ENCODE data around the gene NKX2-1. TPM values are rescaled to one million over a fixed set of nuclear protein-coding genes. Genes with fewer than 3 reads are reported as not detected.

Gene NKX2-1
- total and polyA plus RNA-seq, 2 experiments from 2014 or later = 0.11 TPM; not detected in 1

DNA sequence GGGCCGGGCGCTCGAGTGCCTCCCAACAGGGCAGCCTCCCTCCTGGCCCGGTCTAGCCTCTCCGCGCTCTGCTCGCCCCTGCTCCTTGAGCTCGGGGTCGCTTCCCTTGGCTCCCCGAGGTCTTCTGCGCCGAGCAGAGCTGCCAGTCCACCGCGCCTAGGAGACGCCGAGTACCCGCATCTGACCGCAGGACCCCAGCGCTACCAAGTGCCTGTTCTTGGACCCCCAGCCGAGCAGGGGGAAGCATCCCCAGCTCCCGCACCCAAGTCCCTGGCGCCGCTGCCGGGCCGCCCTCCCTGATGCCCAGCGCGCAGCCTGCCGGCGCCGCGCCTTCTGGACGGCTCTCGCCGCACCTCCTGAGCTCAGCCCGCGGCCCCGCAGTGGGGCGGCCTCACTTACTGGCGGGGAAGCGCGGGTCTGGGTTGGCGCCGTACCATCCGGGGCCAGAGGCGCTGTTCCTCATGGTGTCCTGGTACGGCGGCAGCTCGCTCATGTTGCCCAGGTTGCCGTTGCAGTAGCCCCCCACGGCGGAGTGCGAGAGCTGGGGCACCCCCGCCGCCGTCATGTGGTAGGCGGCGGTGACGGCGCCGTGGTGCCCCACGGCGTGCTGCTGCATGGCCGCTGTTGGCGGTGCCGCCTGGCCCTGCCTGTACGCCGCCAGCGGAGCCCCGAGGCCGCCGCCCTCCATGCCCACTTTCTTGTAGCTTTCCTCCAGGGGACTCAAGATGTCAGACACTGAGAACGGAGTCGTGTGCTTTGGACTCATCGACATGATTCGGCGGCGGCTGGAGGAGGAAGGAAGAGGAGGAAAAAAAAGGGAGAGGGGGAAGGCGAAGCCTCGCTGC lies 1.2 kb downstream of the NKX2-1 start:
- Histone ChIP-seq H3K27ac (no peak overlapping the region), H3K9me3 (ENCODE audit: low read depth) (no peaks in the 10 kb centered on the region), H3K4me3 (no peak overlapping the region), H3K36me3 (no peaks in the 10 kb centered on the region), H3K4me1 (ENCODE audit: low read depth) (peaks cover 9% of the 10 kb centered on the region), H3K27me3 (peaks cover 100% of the 10 kb centered on the region)
- TF ChIP-seq, protein P1, sequence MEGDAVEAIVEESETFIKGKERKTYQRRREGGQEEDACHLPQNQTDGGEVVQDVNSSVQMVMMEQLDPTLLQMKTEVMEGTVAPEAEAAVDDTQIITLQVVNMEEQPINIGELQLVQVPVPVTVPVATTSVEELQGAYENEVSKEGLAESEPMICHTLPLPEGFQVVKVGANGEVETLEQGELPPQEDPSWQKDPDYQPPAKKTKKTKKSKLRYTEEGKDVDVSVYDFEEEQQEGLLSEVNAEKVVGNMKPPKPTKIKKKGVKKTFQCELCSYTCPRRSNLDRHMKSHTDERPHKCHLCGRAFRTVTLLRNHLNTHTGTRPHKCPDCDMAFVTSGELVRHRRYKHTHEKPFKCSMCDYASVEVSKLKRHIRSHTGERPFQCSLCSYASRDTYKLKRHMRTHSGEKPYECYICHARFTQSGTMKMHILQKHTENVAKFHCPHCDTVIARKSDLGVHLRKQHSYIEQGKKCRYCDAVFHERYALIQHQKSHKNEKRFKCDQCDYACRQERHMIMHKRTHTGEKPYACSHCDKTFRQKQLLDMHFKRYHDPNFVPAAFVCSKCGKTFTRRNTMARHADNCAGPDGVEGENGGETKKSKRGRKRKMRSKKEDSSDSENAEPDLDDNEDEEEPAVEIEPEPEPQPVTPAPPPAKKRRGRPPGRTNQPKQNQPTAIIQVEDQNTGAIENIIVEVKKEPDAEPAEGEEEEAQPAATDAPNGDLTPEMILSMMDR (IDR thresholded peaks at IDR 0.05; ENCODE audit: low read depth, low read length) = no peak
- no peak for DNase-seq (ENCODE audit: low read depth in 1 of 2, low spot score in 1 of 2)

DNA sequence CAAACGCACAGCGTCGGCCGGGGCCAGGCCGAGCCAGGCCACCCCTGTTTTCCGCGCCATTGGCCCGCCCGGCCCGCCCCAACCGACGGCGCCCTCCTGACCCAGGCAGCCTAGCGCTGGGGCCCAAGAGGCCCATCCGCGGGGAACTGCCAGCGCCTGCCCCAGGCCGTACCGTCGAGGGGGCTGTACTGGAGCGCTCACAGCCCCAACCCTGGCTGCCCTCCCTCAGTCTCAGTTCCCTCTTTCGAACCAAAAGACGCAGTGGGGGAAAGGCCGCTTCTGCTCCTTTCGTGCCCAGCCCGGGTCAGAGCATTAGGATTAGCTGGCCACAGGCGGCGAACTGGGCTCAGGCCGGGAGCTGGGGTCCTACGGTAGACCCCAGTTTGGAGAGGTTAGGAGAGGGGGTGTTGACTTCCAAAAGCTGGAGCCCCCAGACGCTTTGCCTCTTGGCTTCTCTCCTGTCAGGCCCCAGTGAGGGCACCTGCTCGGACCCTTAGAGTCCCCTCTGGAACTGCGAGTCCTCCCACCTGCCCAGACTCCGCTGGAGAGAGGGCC lies 1.9 kb downstream of the NKX2-1 start:
- H3K27ac ChIP-seq = no peak overlapping the region
- no peak for DNase-seq (ENCODE audit: low read depth in 1 of 2, low spot score in 1 of 2)
- H3K36me3 ChIP-seq = no peaks in the 10 kb centered on the region
- TF ChIP-seq, protein P1 (IDR thresholded peaks at IDR 0.05; ENCODE audit: low read depth, low read length) = no peak
- peaks cover 9% of the 10 kb centered on the region for H3K4me1 ChIP-seq (ENCODE audit: low read depth)
- H3K9me3 ChIP-seq (ENCODE audit: low read depth) = no peaks in the 10 kb centered on the region
- no peak overlapping the region for H3K4me3 ChIP-seq
- peaks cover 100% of the 10 kb centered on the region for H3K27me3 ChIP-seq

DNA sequence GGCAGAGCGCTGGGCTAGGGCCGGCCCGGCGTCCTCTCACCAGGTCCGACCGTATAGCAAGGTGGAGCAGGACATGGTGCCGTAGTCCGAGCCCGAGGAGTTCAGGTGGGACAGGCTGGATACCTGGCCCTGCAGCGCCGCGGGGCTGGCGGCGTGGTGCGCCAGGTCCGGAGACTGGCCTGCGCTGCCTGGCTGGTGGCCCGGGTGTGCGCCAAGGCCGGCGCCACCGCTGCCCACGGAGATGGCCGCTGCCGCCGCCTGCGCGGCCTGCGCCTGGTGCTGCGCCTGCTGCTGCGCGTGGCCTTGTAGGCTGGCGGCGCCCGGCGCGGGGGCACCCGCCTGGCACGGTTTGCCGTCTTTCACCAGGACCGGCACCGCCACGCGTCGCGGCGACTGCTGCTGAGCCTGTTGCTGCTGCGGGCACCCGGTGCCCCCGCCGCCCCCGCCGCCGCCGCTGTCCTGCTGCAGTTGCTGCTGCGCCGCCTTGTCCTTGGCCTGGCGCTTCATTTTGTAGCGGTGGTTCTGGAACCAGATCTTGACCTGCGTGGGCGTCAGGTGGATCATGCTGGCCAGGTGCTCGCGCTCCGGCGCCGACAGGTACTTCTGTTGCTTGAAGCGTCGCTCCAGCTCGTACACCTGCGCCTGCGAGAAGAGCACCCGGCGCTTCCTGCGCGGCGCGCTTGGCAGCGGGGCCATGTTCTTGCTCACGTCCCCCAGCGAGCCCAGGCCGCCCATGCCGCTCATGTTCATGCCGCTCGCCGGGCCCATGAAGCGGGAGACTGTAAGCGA lies 2.6 kb downstream of the NKX2-1 start:
- Histone ChIP-seq H3K36me3 (no peaks in the 10 kb centered on the region), H3K9me3 (ENCODE audit: low read depth) (no peaks in the 10 kb centered on the region), H3K4me3 (no peak overlapping the region), H3K4me1 (ENCODE audit: low read depth) (peaks cover 9% of the 10 kb centered on the region), H3K27ac (no peak overlapping the region), H3K27me3 (peaks cover 100% of the 10 kb centered on the region)
- DNase-seq (ENCODE audit: low read depth in 1 of 2, low spot score in 1 of 2) = no peak
- TF ChIP-seq, protein P1 (IDR thresholded peaks at IDR 0.05; ENCODE audit: low read depth, low read length) = no peak

DNA sequence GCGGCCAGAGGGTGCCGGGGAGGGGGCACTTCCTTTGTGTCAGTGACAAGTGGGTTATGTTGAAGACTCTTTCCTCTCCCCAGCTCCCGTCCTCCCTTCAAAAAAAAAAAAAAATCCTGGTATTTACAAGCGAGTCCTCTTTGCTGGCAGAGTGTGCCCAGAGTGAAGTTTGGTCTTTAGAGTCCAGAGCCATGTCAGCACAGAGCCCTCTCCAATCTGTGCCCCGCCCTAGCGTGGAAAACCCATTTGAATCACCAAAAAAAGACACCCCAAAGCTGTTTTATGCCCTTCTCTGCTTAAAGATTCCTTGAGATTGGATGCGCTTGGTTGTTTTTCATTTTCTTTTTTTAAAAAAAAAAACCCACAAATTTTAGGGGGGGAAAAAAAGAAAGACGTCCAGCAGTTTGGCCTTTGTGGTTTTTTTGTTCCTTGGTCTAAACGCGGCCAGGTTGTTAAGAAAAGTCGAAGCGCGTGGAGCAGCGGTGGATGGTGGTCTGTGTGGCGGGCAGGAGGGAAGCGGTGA lies 3.3 kb downstream of the NKX2-1 start:
- Histone ChIP-seq H3K27ac (no peak overlapping the region), H3K9me3 (ENCODE audit: low read depth) (no peaks in the 10 kb centered on the region), H3K36me3 (no peaks in the 10 kb centered on the region), H3K27me3 (peaks cover 100% of the 10 kb centered on the region), H3K4me1 (ENCODE audit: low read depth) (peaks cover 9% of the 10 kb centered on the region), H3K4me3 (no peak overlapping the region)
- TF ChIP-seq, protein P1 (IDR thresholded peaks at IDR 0.05; ENCODE audit: low read depth, low read length) = no peak
- no peak for DNase-seq (ENCODE audit: low read depth in 1 of 2, low spot score in 1 of 2)

DNA sequence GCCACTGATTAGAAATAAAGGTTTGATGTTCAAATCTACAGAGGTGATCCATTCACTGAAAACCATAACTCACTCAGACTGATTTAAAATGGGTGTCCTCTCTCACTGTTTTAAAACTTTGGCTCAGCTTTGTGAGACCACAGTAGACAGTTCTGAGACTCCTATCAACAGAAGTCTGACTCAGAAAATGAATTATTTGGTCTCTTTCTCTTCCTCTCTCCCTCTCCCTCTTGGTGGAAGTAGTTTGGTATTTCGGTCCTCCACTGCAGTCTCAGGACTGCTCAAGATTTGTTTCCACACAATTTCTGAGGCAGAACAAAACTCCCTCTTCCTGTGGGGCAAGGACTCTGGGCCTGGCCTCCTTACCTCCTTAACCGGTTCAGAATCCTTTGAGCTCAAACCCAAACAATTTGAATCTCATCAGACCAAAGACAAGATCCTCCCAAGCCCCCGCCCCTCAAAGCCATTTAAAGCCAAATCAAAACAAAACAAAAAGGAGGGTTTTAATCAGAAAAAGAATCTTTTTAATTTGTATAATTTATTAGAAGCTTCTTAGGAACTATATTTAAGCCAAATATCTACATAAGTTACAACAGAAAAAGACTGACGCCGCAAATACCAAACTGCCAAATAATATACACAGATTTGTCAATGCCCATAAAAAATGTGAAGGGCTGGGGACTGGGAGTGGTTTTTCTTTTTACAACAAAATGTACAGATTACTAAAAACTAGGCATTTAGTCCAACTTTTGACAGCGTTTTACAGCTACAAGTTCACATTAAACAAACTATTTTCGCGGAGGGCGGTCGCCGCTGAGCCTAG lies 3.9 kb downstream of the NKX2-1 start:
- H3K27me3 ChIP-seq = peaks cover 100% of the 10 kb centered on the region
- H3K27ac ChIP-seq = no peak overlapping the region
- H3K4me1 ChIP-seq (ENCODE audit: low read depth) = peaks cover 9% of the 10 kb centered on the region
- TF ChIP-seq, protein P1 (IDR thresholded peaks at IDR 0.05; ENCODE audit: low read depth, low read length) = no peak
- no peak overlapping the region for H3K4me3 ChIP-seq
- no peaks in the 10 kb centered on the region for H3K9me3 ChIP-seq (ENCODE audit: low read depth)
- no peak for DNase-seq (ENCODE audit: low read depth in 1 of 2, low spot score in 1 of 2)
- H3K36me3 ChIP-seq = no peaks in the 10 kb centered on the region
